GM18951 (cell line): ENCODE data around the gene AHRR.

ENCODE experiments used
- POLR2A ChIP-seq: IDR thresholded peaks from 4 replicates; pipeline ENCODE4 v1.6.1; 2011; ENCODE audit warnings: mild to moderate bottlenecking; ENCODE audit not compliant: insufficient read length, insufficient read depth; ENCODE audit errors: extremely low read depth
- in situ Hi-C: fragments of 300-500 bp; cut with MboI; formaldehyde crosslinking; loops from one replicate; pipeline ENCODE4 v1.12.0; 2022; ENCODE audit warnings: low sequenced_read_pairs, mixed read lengths, inconsistent platforms; ENCODE audit not compliant: unreplicated experiment

The AHRR gene

DNA sequence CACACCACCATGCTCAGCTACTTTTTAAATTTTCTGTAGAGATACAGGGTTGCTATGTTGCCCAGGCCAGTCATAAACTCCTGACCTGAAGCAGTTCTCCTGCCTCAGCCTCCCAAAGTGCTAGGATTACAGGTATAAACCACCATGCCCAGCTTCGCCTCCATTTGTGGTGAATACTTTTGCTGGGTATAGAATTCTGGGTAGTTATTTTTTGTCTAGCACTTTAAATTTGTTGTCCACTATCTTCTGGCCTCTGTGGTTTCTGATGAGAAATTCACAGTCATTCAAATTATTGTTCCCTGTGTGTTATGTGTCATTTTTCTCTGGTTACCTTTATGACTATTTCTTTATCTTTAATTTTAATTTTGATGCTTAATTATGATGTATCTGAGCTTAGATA lies 63.8 kb downstream of the AHRR start:
- in situ Hi-C loops: no loop called here
- no peak for TF ChIP-seq POLR2A

DNA sequence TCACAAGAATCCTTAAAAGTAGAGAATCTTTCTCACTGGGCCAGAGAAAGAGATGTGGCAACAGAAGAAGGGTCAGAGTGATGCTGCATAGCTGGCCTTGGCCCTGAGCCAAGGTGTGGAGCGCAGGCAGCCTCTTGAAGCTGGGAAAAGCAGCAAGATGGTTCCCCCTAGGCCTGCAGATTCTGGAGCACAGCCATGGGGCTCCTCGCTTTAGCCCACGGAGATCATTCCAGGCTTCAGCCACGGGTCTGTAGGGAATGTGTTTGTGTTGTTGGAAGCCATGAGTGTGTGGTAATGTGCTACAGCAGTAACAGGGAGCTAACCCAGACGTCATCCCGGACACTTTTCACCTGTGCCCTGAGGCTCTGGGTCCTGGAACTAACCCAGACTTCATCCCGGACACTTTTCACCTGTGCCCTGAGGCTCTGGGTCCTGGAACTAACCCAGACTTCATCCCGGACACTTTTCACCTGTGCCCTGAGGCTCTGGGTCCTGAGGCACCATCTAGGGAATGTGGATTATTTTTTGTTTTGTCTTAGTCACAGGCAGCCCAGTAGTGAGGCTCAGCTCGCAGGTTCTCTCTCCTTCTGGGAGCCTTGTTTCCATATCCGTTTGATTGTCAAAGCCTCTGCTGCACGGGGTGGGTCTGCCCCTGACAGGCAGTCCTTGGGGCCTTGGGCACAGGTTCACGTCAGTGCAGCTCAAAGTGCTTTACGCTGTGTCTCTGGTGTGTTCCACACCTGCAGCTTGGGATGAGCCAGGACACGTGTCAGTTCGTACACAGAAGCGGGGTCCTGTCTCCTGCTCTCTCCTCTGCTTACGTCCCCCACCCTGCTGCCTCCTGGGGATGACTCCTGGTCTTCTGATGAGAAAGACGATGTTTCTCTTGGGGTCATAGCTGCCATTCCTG lies 65.2 kb downstream of the AHRR start:
- in situ Hi-C loops: no loop called here
- TF ChIP-seq POLR2A: no peak

DNA sequence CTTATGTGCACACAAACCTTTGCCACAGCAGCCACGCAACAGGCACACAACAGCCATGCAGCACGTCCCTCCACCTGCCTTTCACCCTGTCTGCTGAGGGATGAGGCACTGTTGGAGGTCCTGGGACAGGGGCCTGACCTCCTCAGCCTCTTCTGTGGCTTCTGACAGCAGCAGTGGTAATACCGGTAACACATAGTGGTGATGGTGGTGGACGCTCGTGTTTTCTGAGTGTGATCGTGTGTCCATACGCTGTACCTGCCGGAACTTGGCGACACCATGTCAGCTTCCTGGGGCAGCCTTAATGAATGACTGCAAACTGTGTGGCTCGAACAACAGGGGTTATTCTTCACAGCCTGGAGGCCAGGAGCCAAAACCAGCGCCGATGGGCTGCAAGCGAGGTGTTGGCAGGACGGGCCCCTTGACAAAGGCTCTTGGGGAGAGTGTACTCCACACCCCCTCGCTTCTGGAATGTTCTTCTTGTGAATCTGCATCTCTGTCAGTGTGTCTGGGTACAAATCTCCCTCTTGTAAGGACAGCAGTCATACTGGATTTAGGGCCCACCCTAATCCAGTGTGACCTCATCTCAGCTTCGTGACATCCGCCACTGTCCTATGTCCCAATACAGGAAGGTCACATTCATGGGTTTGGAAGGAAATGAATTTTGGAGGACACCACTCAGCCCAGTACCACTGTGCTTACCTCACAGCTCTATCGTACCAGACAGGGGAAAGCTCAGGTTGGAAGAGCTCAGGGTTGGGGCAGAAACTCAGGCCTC lies 66.2 kb downstream of the AHRR start:
- no peak for TF ChIP-seq POLR2A
- in situ Hi-C loops: no loop called here

DNA sequence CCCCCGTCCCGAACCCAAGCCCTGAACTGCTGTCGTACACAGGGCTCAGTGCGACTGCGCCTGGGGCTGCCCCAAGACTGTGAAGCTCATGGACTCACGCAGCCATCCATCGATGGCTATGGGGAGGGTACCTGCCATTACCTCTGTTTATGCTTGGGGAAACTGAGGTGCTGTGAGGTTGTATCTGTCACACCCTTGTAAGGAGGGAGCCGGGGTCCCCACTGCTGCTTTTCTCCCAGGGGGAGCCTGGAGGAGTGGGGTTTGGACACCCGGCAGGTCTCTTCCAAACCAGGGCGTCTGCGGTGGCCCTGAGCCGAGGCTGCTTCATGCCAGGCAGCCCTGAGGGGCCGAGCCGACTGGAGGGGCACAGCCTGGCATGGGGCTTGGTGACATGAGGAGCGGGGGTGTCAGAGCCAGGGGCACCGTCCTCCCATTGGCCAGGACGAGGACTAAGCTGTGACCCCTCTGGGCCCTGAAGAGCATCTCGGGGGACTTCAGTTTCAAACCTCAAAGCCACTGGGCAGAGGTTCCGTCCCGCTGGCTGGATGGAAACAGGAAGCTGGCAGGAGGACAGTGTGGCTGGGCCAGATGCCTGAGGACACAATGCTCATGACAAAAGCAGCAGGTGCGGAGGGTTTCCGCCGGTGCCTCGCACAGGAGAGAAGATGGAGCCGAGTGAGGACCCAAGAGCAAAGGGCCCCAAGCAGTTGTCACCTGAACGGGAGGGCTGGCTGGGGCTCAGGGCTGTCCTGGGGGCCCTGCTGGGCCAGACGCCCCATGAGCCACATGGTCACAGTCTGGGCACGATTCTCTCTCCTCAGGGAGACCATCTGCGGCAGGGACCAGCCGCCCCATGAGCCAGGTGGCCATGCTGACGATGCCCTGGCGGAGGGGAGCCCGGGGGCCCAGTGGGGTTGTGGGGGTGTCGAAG lies 67.0 kb downstream of the AHRR start:
- in situ Hi-C loops: no loop called here
- TF ChIP-seq POLR2A: no peak

DNA sequence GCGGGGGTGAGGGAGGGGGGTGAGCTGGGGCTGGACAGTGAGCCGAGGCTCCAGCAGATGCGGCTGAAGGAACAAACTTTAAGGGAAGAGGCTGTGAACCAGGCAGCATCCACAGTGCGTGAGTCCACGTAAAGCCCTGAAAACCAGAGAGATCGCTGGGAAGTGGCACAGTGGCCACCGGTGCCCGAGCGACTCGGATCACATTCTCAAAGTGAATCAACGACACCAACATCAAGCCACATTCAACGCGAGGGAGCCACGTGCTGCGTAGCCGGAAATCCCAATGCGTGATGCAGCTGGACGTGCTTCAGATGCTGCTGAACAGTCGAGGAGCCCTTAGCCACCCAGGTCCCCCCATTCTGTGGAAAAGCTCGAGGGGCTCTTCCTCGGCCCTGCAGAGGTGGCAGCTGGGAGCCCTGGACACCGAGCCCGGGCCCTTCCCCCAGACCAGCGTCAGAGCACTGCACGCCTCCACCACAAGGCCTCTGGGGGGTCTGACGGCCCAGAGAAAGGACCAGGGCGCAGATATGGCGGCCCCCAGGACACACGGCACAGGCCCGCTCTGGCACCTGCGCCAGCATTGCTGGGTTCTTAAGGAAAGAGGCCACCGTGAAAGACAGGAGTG lies 67.8 kb downstream of the AHRR start:
- in situ Hi-C loops: no loop called here
- no peak for TF ChIP-seq POLR2A

DNA sequence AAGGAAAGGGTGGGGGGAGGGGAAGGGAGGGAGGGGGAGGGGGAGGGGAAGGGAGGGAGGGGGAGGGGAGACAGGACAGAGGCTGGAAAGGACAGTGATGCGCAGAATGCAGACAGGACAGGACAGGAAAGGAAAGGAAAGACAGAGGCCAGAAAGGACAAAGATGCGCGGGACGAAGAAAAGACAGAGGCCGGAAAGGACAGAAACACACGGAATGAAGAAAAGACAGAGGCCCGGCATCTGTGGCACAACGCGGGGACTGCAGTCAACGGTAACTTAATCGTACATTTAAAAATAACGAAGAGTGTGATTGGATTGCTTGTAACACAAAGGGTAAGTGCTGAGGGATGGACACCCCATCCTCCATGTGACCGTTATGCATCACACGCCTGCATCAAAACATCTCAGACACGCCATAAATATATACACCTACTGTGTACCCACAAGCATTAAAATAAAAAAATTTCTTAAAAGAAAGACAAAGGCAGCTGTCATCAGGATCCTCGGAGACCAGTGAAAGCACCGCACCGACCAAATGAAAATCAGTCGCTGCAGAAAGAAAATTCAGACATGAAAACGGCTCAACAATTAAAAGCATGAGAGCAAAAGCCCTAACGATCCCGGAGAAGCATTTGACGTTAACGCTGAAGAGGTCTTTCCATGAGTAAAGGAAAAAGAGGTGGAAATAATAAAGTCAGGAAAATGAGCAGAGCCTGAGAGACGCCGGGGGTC lies 68.5 kb downstream of the AHRR start:
- TF ChIP-seq POLR2A: no peak
- in situ Hi-C loops: no loop called here

DNA sequence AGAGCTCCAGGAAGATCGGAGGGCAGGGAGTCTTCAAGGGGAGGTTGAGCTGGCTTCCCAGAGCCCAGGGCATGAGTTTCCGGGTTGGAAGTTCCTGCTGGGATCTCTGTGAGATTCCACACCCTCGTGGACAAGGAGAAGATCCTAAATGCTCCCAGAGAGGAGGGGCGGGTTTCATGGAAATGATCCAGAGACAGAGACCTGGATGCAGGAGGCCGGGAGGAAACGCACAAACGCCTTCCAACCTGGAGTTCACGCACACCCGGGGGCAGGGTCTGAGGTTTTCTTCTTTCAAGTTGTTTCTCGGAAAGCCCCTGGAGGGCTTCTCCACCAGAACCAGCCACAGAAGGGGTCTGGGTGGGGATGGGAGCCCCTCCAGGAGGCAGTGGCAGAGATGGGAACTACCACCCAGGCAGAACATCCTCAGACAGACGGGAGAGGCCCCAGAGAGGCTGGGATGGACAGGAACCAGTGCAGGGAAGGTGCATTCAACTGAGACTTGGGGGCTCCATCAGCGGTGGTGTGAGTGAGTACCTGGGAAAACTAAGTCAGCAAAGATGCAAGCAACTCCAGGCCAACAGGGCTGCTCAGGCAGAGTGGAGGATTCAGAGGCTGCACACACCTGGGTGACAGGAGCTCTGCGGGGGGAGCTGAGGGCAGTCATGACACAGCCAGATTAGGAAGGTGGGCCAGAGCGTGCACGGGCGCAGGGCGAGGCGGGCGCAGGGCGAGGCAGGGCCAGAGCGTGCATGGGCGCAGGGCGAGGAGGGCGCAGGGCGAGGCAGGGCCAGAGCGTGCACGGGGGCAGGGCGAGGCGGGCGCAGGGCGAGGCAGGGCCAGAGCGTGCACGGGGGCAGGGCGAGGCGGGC lies 69.3 kb downstream of the AHRR start:
- no peak for TF ChIP-seq POLR2A
- in situ Hi-C loops: no loop called here

DNA sequence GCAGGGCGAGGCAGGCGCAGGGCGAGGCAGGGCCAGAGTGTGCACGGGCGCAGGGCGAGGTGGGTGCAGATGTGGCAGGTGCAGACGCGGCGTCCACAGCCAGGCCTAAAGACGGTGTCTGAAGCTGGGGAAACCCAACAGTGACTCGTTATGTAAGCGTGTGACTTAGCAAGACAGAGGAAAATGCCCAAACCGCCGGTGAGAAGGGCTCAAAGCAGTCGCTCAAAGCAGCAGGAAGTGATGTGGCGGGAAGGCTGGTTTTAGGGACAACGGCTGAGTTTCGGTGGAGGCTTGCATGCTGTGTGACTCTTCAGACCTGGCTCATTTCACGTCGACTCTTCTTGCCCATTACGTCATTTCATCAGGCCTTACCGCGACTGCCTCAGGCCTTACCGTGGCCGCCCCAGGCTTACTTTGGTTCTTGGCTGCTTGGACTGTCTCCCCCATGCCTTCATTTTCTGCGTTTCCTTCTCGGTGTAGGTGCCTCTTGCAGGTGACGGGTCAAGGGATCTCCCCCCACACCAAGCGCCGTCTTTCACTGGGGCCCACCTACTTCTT lies 71.0 kb downstream of the AHRR start:
- peak; percentile 48 for TF ChIP-seq POLR2A
- in situ Hi-C loops: no loop called here

DNA sequence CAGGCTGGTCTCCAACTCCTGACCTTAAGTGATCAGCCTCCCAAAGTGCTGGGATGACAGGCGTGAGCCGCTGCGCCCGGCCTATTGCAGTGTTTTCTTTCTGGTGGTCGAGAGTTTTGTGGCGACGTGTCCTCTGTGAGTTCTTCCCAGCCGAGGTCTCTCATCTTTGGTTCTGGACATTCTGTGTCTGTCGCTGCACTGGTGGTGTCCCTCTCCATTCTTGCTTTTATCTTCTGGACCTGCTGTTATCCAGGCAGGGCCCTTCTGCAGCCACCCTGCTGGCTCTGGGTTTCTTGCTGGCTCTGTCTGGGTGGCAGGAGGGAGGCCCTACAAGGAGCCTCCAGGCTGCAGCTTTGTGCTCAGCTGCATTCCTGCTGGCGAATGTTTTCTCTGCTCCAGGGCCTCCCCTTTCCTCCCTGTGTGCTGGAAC lies 72.3 kb downstream of the AHRR start:
- in situ Hi-C loops: no loop called here
- no peak for TF ChIP-seq POLR2A

DNA sequence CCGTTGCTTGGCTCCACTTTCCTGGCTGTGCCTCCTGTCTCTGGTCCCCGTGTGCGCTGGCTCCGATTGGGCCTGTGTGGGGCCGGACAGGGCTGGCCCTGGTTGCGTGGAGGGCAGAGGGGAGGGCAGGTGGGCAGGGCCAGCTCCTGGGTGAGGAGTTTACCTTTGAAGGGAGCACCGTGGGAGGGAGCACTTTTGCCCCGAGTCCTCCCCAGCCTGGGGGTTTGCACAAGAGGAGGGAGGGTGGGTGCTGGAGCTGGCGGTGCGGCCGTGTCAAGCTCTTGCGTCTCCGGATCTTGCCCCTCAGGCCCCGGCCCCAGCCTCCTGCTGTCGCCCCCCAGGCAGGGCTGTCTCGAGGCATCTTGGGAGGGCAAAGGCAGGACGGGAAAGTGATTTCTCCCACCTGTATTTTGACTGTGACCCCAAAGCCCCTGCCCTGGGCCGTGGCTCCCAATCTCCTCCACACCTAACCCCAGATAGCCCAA lies 73.2 kb downstream of the AHRR start:
- no peak for TF ChIP-seq POLR2A
- in situ Hi-C loops: no loop called here

DNA sequence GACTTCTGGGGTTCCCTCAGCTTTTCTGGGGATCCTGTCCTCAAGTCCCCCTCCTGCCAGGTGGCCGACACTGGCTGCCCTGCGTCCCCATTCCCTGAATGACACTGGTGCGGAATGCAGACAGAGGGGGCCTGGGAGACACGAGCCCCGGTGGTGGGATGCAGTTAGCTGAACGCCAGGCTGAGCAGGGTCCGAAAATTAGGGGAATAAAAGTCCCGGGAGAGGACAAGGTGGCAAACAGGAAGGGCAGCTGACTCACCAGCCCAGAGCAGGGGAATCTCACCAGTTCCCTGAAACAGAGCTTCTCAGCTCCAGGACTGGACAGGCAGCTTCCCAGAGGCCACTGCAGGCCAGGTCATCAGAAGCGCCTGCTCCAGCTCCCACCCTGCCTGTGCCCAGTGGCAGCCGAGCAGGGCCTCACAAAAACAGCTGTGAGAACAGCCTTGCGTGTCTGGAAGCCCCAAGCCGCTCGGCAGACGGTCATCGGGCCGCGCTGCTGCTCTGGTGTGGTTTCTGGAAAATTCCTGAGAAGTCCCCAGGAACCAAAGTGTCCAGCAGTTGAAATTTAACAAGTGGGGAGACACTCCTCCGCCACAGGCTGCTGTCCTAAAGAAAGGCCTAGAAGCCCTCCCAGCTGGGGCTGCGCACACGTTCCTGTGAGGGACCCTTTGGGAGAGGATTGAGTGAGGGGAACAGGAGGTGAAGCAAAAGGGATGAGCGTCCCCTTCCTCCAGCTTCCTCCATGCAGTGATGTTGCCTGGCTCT lies 73.8 kb downstream of the AHRR start:
- in situ Hi-C loops: no loop called here
- TF ChIP-seq POLR2A: no peak
